ENCODE data around the gene GMDS. TPM values are rescaled to one million over a fixed set of nuclear protein-coding genes. Genes with fewer than 3 reads are reported as not detected.

Gene GMDS
- total RNA-seq, 1 experiment from 2014 or later, result 27.6 TPM

- Histone ChIP-seq H3K27me3 (ENCODE audit: insufficient read depth, low read length) (no peaks in the 10 kb centered on the region), H4K5ac (ENCODE audit: insufficient read length, low read depth, low read length) (no peak overlapping the region), H3K9ac (ENCODE audit: extremely low read depth, insufficient read length, low read length) (no peak overlapping the region), H3K4ac (ENCODE audit: low read depth, low read length) (no peak overlapping the region), H2AFZ (ENCODE audit: low read length) (no peak overlapping the region), H2BK20ac (ENCODE audit: low read depth, low read length, poor library complexity, severe bottlenecking) (no peak overlapping the region), H3K27ac (ENCODE audit: insufficient read length, low read depth, low read length) (no peak overlapping the region), H2BK120ac (ENCODE audit: low read depth, low read length, poor library complexity, severe bottlenecking) (no peak overlapping the region), H3K56ac (ENCODE audit: insufficient read length, low read depth, low read length) (no peak overlapping the region), H3K23ac (ENCODE audit: insufficient read length, low read depth, low read length) (no peak overlapping the region), H4K20me1 (ENCODE audit: control insufficient read depth, insufficient read depth, insufficient read length) (no peaks in the 10 kb centered on the region), H3K23me2 (ENCODE audit: insufficient read length, low read depth, low read length, poor library complexity, severe bottlenecking) (no peaks in the 10 kb centered on the region), H2BK12ac (ENCODE audit: insufficient read length, low read depth, low read length) (no peak overlapping the region), H3K79me2 (ENCODE audit: insufficient read depth, low read length) (no peaks in the 10 kb centered on the region), H3K4me1 (ENCODE audit: insufficient read depth, low read length) (no peaks in the 10 kb centered on the region), H3K18ac (ENCODE audit: insufficient read length, low read depth, low read length) (no peak overlapping the region), H2BK5ac (ENCODE audit: insufficient read length, low read length) (no peak overlapping the region), H3K9me3 (ENCODE audit: control insufficient read depth, low read depth, low read length) (no peaks in the 10 kb centered on the region), H3T11ph (ENCODE audit: low read length) (no peak overlapping the region), H3K79me1 (ENCODE audit: insufficient read depth, low read depth, low read length, poor library complexity, severe bottlenecking) (no peaks in the 10 kb centered on the region), H2AK5ac (ENCODE audit: insufficient read length, low read length) (no peak overlapping the region), H4K91ac (ENCODE audit: insufficient read length, low read depth, low read length) (no peak overlapping the region), H4K8ac (replicated peaks; ENCODE audit: insufficient read length, low read depth, low read length) (no peak overlapping the region), H3K4me2 (ENCODE audit: insufficient read depth, insufficient read length, low read length) (no peak overlapping the region), H3K14ac (ENCODE audit: insufficient read depth, low read length) (no peak overlapping the region), H2BK15ac (ENCODE audit: low read depth, low read length) (no peak overlapping the region)
- no peaks in the 10 kb centered on the region for H3K9me3 Mint-ChIP-seq
- TF ChIP-seq CTCF (conservative IDR thresholded peaks at IDR 0.05), result no peak
- no peak overlapping the region for H3K4me3 Mint-ChIP-seq
- H3K27me3 Mint-ChIP-seq (ENCODE audit: low read depth), result no peaks in the 10 kb centered on the region
- H3K27ac Mint-ChIP-seq, result no peak overlapping the region
- H3K36me3 Mint-ChIP-seq (ENCODE audit: insufficient read depth in 1 of 3, low read depth in 3 of 3), result no peaks in the 10 kb centered on the region
- peaks cover 5 to 6% of the 10 kb centered on the region in 2 experiments for H3K4me1 Mint-ChIP-seq
- no peak for DNase-seq
- WGBS (ENCODE audit: extremely low coverage, insufficient read length, low lambda C conversion rate), result no CpG with 5 or more reads among the region's 4 CpGs
Measured at GRCh38 chr6:1715336-1715735, 530.1 kb downstream of the GMDS start.
